RWPE1 (cell line): ENCODE measurements around the gene SCYL3.
"Not testable (repeated sequence)": the region's sequence is repeated elsewhere in the genome, so short reads cannot be mapped to it uniquely, and the experiment has no call there.

Source experiments
- CTCF ChIA-PET: fragments of 350-600 bp; sonication (Branson Sonifier 250); formaldehyde crosslinking; extraction: SDS; loops from one replicate; lab custom pipeline; 2021; lab: Yijun Ruan, JAX
- POLR2A ChIA-PET: fragments of 400-600 bp; formaldehyde crosslinking; extraction: SDS; loops from one replicate; lab custom pipeline; 2020; ENCODE audit warnings: antibody characterized with exemption; ENCODE audit not compliant: low non-redundant PET; lab: Yijun Ruan, JAX
- DNase-seq: peaks from one replicate; pipeline ENCODE4 v3.0.0; 2012; ENCODE audit warnings: low spot score
- H3K27ac ChIP-seq: fragments of 450-650 bp; 2 replicates; pipeline ENCODE4 v1.5.1; 2017
- TF ChIP-seq, protein P1 (sequence below): fragments of 450-650 bp; conservative IDR thresholded peaks from 2 replicates; pipeline ENCODE4 v1.5.1; 2017; ENCODE audit warnings: low read depth, mild to moderate bottlenecking

Gene SCYL3

GRCh38 chr1:169866577-169866976 is 27.1 kb downstream of the SCYL3 start:
- CTCF ChIA-PET: no interaction called here
- POLR2A ChIA-PET: no interaction called here
- TF ChIP-seq, protein P1, sequence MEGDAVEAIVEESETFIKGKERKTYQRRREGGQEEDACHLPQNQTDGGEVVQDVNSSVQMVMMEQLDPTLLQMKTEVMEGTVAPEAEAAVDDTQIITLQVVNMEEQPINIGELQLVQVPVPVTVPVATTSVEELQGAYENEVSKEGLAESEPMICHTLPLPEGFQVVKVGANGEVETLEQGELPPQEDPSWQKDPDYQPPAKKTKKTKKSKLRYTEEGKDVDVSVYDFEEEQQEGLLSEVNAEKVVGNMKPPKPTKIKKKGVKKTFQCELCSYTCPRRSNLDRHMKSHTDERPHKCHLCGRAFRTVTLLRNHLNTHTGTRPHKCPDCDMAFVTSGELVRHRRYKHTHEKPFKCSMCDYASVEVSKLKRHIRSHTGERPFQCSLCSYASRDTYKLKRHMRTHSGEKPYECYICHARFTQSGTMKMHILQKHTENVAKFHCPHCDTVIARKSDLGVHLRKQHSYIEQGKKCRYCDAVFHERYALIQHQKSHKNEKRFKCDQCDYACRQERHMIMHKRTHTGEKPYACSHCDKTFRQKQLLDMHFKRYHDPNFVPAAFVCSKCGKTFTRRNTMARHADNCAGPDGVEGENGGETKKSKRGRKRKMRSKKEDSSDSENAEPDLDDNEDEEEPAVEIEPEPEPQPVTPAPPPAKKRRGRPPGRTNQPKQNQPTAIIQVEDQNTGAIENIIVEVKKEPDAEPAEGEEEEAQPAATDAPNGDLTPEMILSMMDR: no peak
- H3K27ac ChIP-seq: no peak overlapping the region
- DNase-seq: no peak

DNA sequence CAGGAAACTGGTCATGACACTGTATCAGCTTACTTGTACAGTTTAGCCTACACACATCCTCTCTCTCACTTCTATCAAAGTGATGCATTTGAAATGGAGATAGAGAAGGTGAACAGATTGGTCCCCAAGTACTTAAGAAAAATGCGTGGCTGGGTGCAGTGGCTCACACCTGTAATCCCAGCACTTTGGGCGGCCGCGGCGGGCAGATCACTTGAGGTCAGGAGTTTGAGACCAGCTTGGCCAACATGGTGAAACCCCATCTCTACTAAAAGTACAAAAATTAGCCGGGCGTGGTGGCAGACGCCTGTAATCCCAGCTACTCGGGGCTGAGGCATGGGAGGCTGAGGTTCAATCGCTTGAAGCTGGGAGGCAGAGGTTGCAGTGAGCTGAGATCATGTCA is 29.2 kb downstream of the SCYL3 start:
- POLR2A ChIA-PET, DNase-seq, CTCF ChIA-PET, H3K27ac ChIP-seq: not testable (repeated sequence)

- ChIA-PET POLR2A (no interaction called here), CTCF (interaction anchor here (1.0 kb wide), 1 partner anchor 10 kb away, joined by 3 read pairs; no protein-coding TSS in a partner anchor)
- no peak for DNase-seq
- H3K27ac ChIP-seq: no peak overlapping the region
- TF ChIP-seq, protein P1: no peak
These were observed 32.9 kb downstream of the SCYL3 start for GRCh38 chr1:169860750-169861149.

DNA sequence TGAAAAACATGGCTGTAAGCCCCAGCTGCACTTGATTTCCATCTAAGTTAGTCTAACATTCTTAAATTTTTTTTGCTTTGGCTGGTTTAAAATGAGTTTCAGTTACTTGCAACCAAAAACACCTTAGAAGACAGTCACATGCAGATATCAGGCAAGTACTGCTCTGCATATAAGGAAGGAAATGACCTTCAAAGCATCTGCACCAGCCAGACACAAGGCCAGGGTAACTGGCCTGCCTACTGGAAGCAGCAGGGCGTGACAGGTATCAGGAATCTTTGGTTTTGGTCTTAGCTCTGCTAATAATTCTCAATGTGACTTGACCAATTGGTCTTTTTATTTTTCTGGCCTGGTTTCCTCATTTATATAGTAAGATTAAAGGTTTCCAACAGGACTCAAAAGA is 33.5 kb downstream of the SCYL3 start:
- H3K27ac ChIP-seq: no peak overlapping the region
- no peak for DNase-seq
- ChIA-PET CTCF (interaction anchor here (1.0 kb wide), 1 partner anchor 9 kb away, joined by 3 read pairs; no protein-coding TSS in a partner anchor), POLR2A (no interaction called here)
- TF ChIP-seq, protein P1: no peak

- ChIA-PET CTCF (no interaction called here), POLR2A (no interaction called here)
- no peak overlapping the region for H3K27ac ChIP-seq
- DNase-seq: no peak
- TF ChIP-seq, protein P1: no peak
These were observed 34.7 kb downstream of the SCYL3 start for GRCh38 chr1:169859001-169859400.

GRCh38 chr1:169858467-169858866 is 35.2 kb downstream of the SCYL3 start:
- POLR2A ChIA-PET: no interaction called here
- DNase-seq: no peak

DNA sequence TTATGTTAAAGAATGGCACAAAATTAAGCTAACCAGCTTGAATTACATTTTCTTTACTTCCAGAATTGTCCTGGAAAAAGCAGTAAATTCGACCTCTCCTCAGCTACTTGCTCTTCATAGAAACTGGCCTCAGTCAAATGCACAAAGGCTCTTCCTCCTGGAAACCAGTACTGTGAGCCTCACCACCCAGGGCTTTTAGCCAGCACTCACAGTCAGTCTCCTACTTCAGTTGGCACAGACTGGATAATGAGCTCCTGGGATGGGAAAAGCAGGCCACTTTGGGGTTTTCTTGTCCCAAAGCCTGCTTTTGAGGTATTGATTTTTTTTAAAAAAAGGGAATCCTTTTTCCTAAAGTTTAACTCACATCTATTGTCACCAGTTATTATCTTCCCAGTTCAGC is 40.4 kb downstream of the SCYL3 start:
- DNase-seq: no peak
- TF ChIP-seq, protein P1: no peak
- no peak overlapping the region for H3K27ac ChIP-seq
- POLR2A ChIA-PET: no interaction called here
- CTCF ChIA-PET: interaction anchor here (1.2 kb wide), 1 partner anchor 16 kb away, joined by 3 read pairs; no protein-coding TSS in a partner anchor

More at GRCh38 chr1:169858467-169858866, 35.2 kb downstream of the SCYL3 start:
- TF ChIP-seq, protein P1: no peak
- H3K27ac ChIP-seq: no peak overlapping the region
- CTCF ChIA-PET: no interaction called here
